ENCODE data around the gene TSPAN8.

GRCh38 chr12:71130521-71131069, 27.2 kb downstream of the TSPAN8 start:
- no peak for TF ChIP-seq EZH2 (IDR thresholded peaks at IDR 0.05; ENCODE audit: low read length, missing control alignments)
- no peak for TF ChIP-seq CTCF (conservative IDR thresholded peaks at IDR 0.05 in 1 of 2, IDR thresholded peaks at IDR 0.05 in 1 of 2; ENCODE audit: low read depth in 1 of 2, low read length in 2 of 2)
